HCT116 (cell line): ENCODE results near the gene BFSP2. TPM values are rescaled to one million over a fixed set of nuclear protein-coding genes. Genes with fewer than 3 reads are reported as not detected.

Experiments used
- ATAC-seq: fragments of 200-7000 bp; cut with Tn5 transposase; 2 replicates; pipeline ENCODE4 v1.9.1; 2020; ENCODE audit warnings: mild to moderate bottlenecking, moderate library complexity
- BruUV-seq: library from RNA; stranded (reverse); fragments of 400-500 nt; replicated peaks from 2 replicates; lab custom pipeline; 2021; lab: Mats Ljungman, UMichigan
- CTCF ChIA-PET: fragments of 300-600 bp; sonication (Branson Sonifier 250); formaldehyde crosslinking; loops from one replicate; lab custom pipeline; 2021; ENCODE audit warnings: antibody characterized with exemption; lab: Charles Lee
- POLR2A ChIA-PET: fragments of 300-600, 350-600 bp; sonication (Branson Sonifier 250); formaldehyde crosslinking; loops from one replicate; lab custom pipeline; 2021; ENCODE audit warnings: antibody characterized with exemption; lab: Charles Lee
- RAD21 ChIA-PET, 2 experiments: fragments of 300-600 bp; sonication (Branson Sonifier 250); formaldehyde crosslinking; loops; one replicate each; lab custom pipeline; 2023; ENCODE audit warnings: low total read pairs in 2 of 2; ENCODE audit not compliant: uncharacterized antibody in 2 of 2, unreplicated experiment in 2 of 2, low non-redundant PET in 1 of 2; lab: Charles Lee
- DNase-seq: peaks from one replicate; pipeline ENCODE4 v3.0.0-alpha.2; 2010; ENCODE audit warnings: low read depth, low spot score
- H2AFZ ChIP-seq: fragments of 200-600 bp; shearing (Covaris generic), sonication (generic); 2 replicates; pipeline ENCODE4 v1.6.1; 2017; ENCODE audit warnings: low read depth, mixed run types, mixed read lengths, antibody characterized with exemption, low read length; ENCODE audit not compliant: poor library complexity, severe bottlenecking
- H3K27ac ChIP-seq: 2 replicates; pipeline ENCODE4 v1.5.1; 2012; ENCODE audit warnings: low read depth, low read length
- H3K27me3 ChIP-seq: fragments of 200-600 bp; sonication (generic); 2 replicates; pipeline ENCODE4 v1.6.1; 2016; ENCODE audit warnings: mixed run types, low read length, mixed read lengths; ENCODE audit not compliant: insufficient read depth
- H3K36me3 ChIP-seq, 2 experiments: fragments of 200-500 bp in 1 of 2; fragments of 200-600 bp in 1 of 2; sonication (Bioruptor generic) in 1 of 2; sonication (generic) in 1 of 2; 2 replicates each; pipeline versions ENCODE4 v1.5.1 to v1.6.1; 2014 to 2016; ENCODE audit warnings: low read length in 2 of 2, inconsistent platforms in 1 of 2, mixed read lengths in 1 of 2, mixed run types in 1 of 2; ENCODE audit not compliant: insufficient read depth in 2 of 2, control insufficient read depth in 1 of 2
- H3K4me1 ChIP-seq, 2 experiments: fragments of 200-600 bp in 1 of 2; sonication (generic) in 1 of 2; 2 replicates each; pipeline versions ENCODE4 v1.5.1 to v1.6.1; 2012 to 2017; ENCODE audit warnings: low read length in 2 of 2, inconsistent platforms in 1 of 2, mild to moderate bottlenecking in 1 of 2, mixed read lengths in 1 of 2, mixed run types in 1 of 2, moderate library complexity in 1 of 2; ENCODE audit not compliant: insufficient read depth in 2 of 2, control insufficient read depth in 1 of 2
- H3K4me2 ChIP-seq: fragments of 200-600 bp; sonication (generic); 2 replicates; pipeline ENCODE4 v1.6.1; 2017; ENCODE audit warnings: mixed run types, low read length, mixed read lengths
- H3K4me3 ChIP-seq, 2 experiments: fragments of 200-600 bp in 1 of 2; sonication (generic) in 1 of 2; replicated peaks in 1 of 2; 2 replicates each; pipeline ENCODE4 v1.5.1; 2011 to 2016; ENCODE audit warnings: low read length in 2 of 2, control low read depth in 1 of 2, low read depth in 1 of 2, mild to moderate bottlenecking in 1 of 2, mixed read lengths in 1 of 2, mixed run types in 1 of 2
- H3K79me2 ChIP-seq: fragments of 200-600 bp; sonication (generic); 2 replicates; pipeline ENCODE4 v1.6.1; 2017; ENCODE audit warnings: mild to moderate bottlenecking, mixed run types, low read length, moderate library complexity, mixed read lengths; ENCODE audit not compliant: insufficient read depth
- H3K9ac ChIP-seq: fragments of 200-600 bp; sonication (generic); 2 replicates; pipeline ENCODE4 v1.6.1; 2016; ENCODE audit warnings: low read length, mixed read lengths
- H3K9me2 ChIP-seq: fragments of 200-600 bp; sonication (generic), shearing (Covaris generic); 2 replicates; pipeline ENCODE4 v1.6.1; 2017; ENCODE audit warnings: mixed run types, mild to moderate bottlenecking, moderate library complexity; ENCODE audit not compliant: insufficient read depth
- H3K9me3 ChIP-seq, 2 experiments: fragments of 200-500 bp in 1 of 2; fragments of 200-600 bp in 1 of 2; sonication (Bioruptor generic) in 1 of 2; sonication (generic) in 1 of 2; 2 replicates each; pipeline ENCODE4 v1.6.1; 2014 to 2017; ENCODE audit warnings: low read length in 2 of 2, mixed read lengths in 2 of 2, inconsistent platforms in 1 of 2, low read depth in 1 of 2, mild to moderate bottlenecking in 1 of 2, mixed run types in 1 of 2, moderate library complexity in 1 of 2; ENCODE audit not compliant: control insufficient read depth in 1 of 2, insufficient read depth in 1 of 2
- H4K20me1 ChIP-seq: fragments of 200-600 bp; sonication (generic), shearing (Covaris generic); 2 replicates; pipeline ENCODE4 v1.6.1; 2017; ENCODE audit warnings: mixed run types, mild to moderate bottlenecking, moderate library complexity; ENCODE audit not compliant: insufficient read depth
- CEBPB ChIP-seq: IDR thresholded peaks from 2 replicates; pipeline ENCODE4 v1.6.1; 2012; ENCODE audit warnings: low read depth
- EGR1 ChIP-seq: IDR thresholded peaks from 2 replicates; pipeline ENCODE4 v1.6.1; 2012; ENCODE audit warnings: low read depth
- EZH2phosphoT487 ChIP-seq: fragments of 200-600 bp; IDR thresholded peaks from 2 replicates; pipeline ENCODE4 v1.6.1; 2018; ENCODE audit warnings: antibody characterized with exemption, borderline replicate concordance
- FOSL1 ChIP-seq: IDR thresholded peaks from 2 replicates; pipeline ENCODE4 v1.6.1; 2012; ENCODE audit warnings: low read depth
- JUND ChIP-seq: IDR thresholded peaks from 2 replicates; pipeline ENCODE4 v1.6.1; 2012
- POLR2A ChIP-seq: IDR thresholded peaks from 2 replicates; pipeline ENCODE4 v1.7.0; 2011; ENCODE audit warnings: borderline replicate concordance; ENCODE audit not compliant: insufficient read depth, insufficient read length; ENCODE audit errors: extremely low read depth
- POLR2AphosphoS5 ChIP-seq: IDR thresholded peaks from 2 replicates; pipeline ENCODE4 v1.6.1; 2011; ENCODE audit warnings: mild to moderate bottlenecking, low read depth, low read length, moderate library complexity
- RAD21 ChIP-seq: IDR thresholded peaks from 2 replicates; pipeline ENCODE4 v1.6.1; 2012; ENCODE audit warnings: low read depth, mild to moderate bottlenecking
- SIN3A ChIP-seq: IDR thresholded peaks from 2 replicates; pipeline ENCODE4 v1.6.1; 2012; ENCODE audit warnings: low read depth
- SP1 ChIP-seq: IDR thresholded peaks from 2 replicates; pipeline ENCODE4 v1.6.1; 2012; ENCODE audit warnings: low read depth
- SRF ChIP-seq: IDR thresholded peaks from 2 replicates; pipeline ENCODE4 v1.6.1; 2012; ENCODE audit warnings: low read depth
- TCF7L2 ChIP-seq: IDR thresholded peaks from 2 replicates; pipeline ENCODE4 v1.7.0; 2011; ENCODE audit warnings: borderline replicate concordance, inconsistent platforms; ENCODE audit not compliant: insufficient read depth, insufficient read length; ENCODE audit errors: extremely low read depth
- ZFX ChIP-seq: fragments of 450-650 bp; IDR thresholded peaks from 2 replicates; pipeline ENCODE4 v1.6.1; 2017
- intact Hi-C: fragments of 100-400 bp; cut with micrococcal nuclease; formaldehyde crosslinking; loops from 2 replicates; pipeline ENCODE4 v1.10.0; 2022
- total RNA-seq: library from RNA; stranded (reverse); gene quantifications from one replicate; pipeline ENCODE4 v1.2.1, GENCODE V29; 2021; ENCODE audit not compliant: unreplicated experiment
- TF ChIP-seq, protein P1 (sequence below): IDR thresholded peaks from 2 replicates; pipeline ENCODE4 v1.6.1; 2012; ENCODE audit warnings: low read depth
- TF ChIP-seq, protein P2 (sequence below): IDR thresholded peaks from 2 replicates; pipeline ENCODE4 v1.6.1; 2012
- TF ChIP-seq, protein P3 (sequence below), 3 experiments: fragments of 200-600 bp in 1 of 3; sonication (generic) in 1 of 3; IDR thresholded peaks in 2 of 3; conservative IDR thresholded peaks in 1 of 3; 2 replicates each; pipeline ENCODE4 v1.5.1; 2012 to 2017; ENCODE audit warnings: low read depth in 2 of 3, low read length in 2 of 3, antibody characterized with exemption in 1 of 3, borderline replicate concordance in 1 of 3, control low read depth in 1 of 3, mild to moderate bottlenecking in 1 of 3, mixed read lengths in 1 of 3, mixed run types in 1 of 3, moderate library complexity in 1 of 3; ENCODE audit not compliant: insufficient read depth in 1 of 3
- TF ChIP-seq, protein P4 (sequence below): IDR thresholded peaks from 2 replicates; pipeline ENCODE4 v1.6.1; 2011; ENCODE audit warnings: mild to moderate bottlenecking, low read length, moderate library complexity; ENCODE audit not compliant: insufficient replicate concordance; ENCODE audit errors: extremely low read depth

BFSP2 gene
- total RNA-seq, 1 experiment from 2014 or later, result not detected

DNA sequence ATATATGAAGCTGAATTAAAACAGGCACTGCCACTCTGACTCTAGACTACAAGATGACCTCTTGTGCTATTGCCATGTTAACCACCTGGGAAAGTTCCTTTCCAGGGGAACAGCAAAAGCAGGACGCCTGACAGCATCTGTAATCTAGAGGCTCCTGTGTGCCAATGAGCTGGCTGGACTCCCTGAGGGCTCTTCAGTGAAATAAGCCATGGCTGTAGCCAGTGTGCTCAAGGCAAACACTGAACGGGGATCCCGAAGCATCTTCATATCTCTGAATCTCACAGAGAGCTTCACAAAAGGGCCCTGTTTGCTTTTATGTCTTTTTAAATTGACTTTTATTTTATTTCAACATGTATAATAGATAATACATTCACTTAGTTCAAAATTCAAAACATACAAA is 57.2 kb downstream of the BFSP2 start (continued):
- TF ChIP-seq, protein P1, sequence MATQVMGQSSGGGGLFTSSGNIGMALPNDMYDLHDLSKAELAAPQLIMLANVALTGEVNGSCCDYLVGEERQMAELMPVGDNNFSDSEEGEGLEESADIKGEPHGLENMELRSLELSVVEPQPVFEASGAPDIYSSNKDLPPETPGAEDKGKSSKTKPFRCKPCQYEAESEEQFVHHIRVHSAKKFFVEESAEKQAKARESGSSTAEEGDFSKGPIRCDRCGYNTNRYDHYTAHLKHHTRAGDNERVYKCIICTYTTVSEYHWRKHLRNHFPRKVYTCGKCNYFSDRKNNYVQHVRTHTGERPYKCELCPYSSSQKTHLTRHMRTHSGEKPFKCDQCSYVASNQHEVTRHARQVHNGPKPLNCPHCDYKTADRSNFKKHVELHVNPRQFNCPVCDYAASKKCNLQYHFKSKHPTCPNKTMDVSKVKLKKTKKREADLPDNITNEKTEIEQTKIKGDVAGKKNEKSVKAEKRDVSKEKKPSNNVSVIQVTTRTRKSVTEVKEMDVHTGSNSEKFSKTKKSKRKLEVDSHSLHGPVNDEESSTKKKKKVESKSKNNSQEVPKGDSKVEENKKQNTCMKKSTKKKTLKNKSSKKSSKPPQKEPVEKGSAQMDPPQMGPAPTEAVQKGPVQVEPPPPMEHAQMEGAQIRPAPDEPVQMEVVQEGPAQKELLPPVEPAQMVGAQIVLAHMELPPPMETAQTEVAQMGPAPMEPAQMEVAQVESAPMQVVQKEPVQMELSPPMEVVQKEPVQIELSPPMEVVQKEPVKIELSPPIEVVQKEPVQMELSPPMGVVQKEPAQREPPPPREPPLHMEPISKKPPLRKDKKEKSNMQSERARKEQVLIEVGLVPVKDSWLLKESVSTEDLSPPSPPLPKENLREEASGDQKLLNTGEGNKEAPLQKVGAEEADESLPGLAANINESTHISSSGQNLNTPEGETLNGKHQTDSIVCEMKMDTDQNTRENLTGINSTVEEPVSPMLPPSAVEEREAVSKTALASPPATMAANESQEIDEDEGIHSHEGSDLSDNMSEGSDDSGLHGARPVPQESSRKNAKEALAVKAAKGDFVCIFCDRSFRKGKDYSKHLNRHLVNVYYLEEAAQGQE, result no peak
- TF ChIP-seq, protein P2, sequence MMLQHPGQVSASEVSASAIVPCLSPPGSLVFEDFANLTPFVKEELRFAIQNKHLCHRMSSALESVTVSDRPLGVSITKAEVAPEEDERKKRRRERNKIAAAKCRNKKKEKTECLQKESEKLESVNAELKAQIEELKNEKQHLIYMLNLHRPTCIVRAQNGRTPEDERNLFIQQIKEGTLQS, result no peak
- no peak for TF ChIP-seq EZH2phosphoT487
- TF ChIP-seq SP1, result no peak

DNA sequence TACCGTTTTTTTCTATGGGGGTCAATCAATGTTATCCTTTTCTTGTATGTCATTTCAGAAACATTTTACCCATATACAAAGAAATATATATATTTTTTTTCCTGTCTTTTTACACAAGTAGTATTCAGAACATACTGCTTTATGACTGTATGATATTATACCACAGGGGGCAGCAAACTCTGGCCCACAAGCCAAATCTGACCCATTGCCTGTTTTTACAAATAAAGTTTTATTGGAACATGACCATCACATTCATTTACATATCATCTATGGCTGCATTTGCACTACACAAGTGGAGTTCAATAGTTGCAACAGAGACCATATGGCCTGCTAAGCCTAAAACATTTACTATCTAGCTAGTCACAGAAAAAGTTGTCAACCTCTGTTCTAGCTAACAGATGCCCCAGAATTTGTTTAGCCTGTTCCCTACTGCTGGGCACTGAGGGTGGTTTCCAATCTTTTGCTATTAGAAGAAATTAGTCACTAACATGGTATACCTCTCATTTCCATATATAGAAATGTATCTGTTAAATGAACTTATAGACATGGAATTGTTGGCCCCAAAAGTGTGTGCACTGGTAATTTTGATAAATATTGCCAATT is 57.7 kb downstream of the BFSP2 start:
- POLR2A ChIA-PET, result no interaction called here
- BruUV-seq, result no TSS peak
- Histone ChIP-seq H3K9me3 (no peaks in the 10 kb centered on the region), H3K9me2 (no peaks in the 10 kb centered on the region), H2AFZ (peak overlapping the region; percentile 7), H3K9ac (no peak overlapping the region), H3K27ac (no peak overlapping the region), H3K79me2 (no peaks in the 10 kb centered on the region), H3K36me3 (no peaks in the 10 kb centered on the region), H3K27me3 (no peaks in the 10 kb centered on the region; the same call in 1 of the 2 replicates), H4K20me1 (no peaks in the 10 kb centered on the region), H3K4me2 (no peak overlapping the region), H3K4me1 (no peaks in the 10 kb centered on the region), H3K4me3 (no peak overlapping the region)
- CTCF ChIA-PET, result interaction anchor here (1.0 to 1.6 kb wide), 3 partner anchors 9 to 121 kb away, joined by 3 to 5 read pairs (median 4); no protein-coding TSS in a partner anchor
- RAD21 ChIA-PET, result no interaction called here
- intact Hi-C loops, result no loop called here
- DNase-seq (peak; percentile 48), ATAC-seq (peak; percentile 82)
- no peak for TF ChIP-seq FOSL1
- TF ChIP-seq POLR2A, result no peak
- TF ChIP-seq, protein P3, sequence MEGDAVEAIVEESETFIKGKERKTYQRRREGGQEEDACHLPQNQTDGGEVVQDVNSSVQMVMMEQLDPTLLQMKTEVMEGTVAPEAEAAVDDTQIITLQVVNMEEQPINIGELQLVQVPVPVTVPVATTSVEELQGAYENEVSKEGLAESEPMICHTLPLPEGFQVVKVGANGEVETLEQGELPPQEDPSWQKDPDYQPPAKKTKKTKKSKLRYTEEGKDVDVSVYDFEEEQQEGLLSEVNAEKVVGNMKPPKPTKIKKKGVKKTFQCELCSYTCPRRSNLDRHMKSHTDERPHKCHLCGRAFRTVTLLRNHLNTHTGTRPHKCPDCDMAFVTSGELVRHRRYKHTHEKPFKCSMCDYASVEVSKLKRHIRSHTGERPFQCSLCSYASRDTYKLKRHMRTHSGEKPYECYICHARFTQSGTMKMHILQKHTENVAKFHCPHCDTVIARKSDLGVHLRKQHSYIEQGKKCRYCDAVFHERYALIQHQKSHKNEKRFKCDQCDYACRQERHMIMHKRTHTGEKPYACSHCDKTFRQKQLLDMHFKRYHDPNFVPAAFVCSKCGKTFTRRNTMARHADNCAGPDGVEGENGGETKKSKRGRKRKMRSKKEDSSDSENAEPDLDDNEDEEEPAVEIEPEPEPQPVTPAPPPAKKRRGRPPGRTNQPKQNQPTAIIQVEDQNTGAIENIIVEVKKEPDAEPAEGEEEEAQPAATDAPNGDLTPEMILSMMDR (IDR thresholded peaks at IDR 0.05 in 2 of 3, conservative IDR thresholded peaks at IDR 0.05 in 1 of 3; ENCODE audit: borderline replicate concordance in 1 of 3, insufficient read depth in 1 of 3, low read depth in 2 of 3, low read length in 2 of 3), result peak; percentile 42 to 65 (median 53); a peak in 5 of 6 replicates
- no peak for TF ChIP-seq JUND
- no peak for TF ChIP-seq POLR2AphosphoS5
- no peak for TF ChIP-seq ZFX
- TF ChIP-seq SRF, result no peak
- no peak for TF ChIP-seq TCF7L2
- no peak for TF ChIP-seq SIN3A
- TF ChIP-seq, protein P4, sequence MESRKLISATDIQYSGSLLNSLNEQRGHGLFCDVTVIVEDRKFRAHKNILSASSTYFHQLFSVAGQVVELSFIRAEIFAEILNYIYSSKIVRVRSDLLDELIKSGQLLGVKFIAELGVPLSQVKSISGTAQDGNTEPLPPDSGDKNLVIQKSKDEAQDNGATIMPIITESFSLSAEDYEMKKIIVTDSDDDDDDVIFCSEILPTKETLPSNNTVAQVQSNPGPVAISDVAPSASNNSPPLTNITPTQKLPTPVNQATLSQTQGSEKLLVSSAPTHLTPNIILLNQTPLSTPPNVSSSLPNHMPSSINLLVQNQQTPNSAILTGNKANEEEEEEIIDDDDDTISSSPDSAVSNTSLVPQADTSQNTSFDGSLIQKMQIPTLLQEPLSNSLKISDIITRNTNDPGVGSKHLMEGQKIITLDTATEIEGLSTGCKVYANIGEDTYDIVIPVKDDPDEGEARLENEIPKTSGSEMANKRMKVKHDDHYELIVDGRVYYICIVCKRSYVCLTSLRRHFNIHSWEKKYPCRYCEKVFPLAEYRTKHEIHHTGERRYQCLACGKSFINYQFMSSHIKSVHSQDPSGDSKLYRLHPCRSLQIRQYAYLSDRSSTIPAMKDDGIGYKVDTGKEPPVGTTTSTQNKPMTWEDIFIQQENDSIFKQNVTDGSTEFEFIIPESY, result no peak
- no peak for TF ChIP-seq EGR1
- peak; percentile 66 for TF ChIP-seq RAD21
- 0 out of 2 replicates have a peak, but pooled peaks have one; percentile 23 for TF ChIP-seq CEBPB
